ENCODE data around the gene CRTC3. TPM values are rescaled to one million over a fixed set of nuclear protein-coding genes. Genes with fewer than 3 reads are reported as not detected.
A peak's percentile ranks its signal among the peaks of the same experiment; 100 is the strongest.

CRTC3 gene
- total and polyA plus RNA-seq, 2 of the 13 experiments (the other 11 are each of a cell fraction or from before 2014, with no cell fraction given): 8.4 to 11.8 TPM

GRCh38 chr15:90665288-90666134, 135.8 kb downstream of the CRTC3 start (continued):
- peak; percentile 75 for TF ChIP-seq ZNF18 (CRISPR knock-in tag; IDR thresholded peaks at IDR 0.05; ENCODE audit: insufficient replicate concordance)
- TF ChIP-seq ZNF335 (CRISPR knock-in tag; IDR thresholded peaks at IDR 0.05): no peak
- TF ChIP-seq RBAK (CRISPR knock-in tag; IDR thresholded peaks at IDR 0.05): no peak
- no peak for TF ChIP-seq ZNF597 (CRISPR knock-in tag; IDR thresholded peaks at IDR 0.05)
- TF ChIP-seq TFDP1 (CRISPR knock-in tag; IDR thresholded peaks at IDR 0.05; ENCODE audit: borderline replicate concordance): peak; percentile 22; the same call in 1 of the 2 replicates

- ATAC-seq (no peak), FAIRE-seq (no peak), DNase-seq (ENCODE audit: low spot score) (no peak)
- peaks cover 31% of the 10 kb centered on the region for H3K4me1 ChIP-seq (ENCODE audit: insufficient read depth, low read length)
- H3K27ac ChIP-seq (ENCODE audit: extremely low read length, insufficient read depth, low read length): no peak overlapping the region
- ChIA-PET CTCF (ENCODE audit: low intra/inter-chr PET ratio, low total read pairs) (no interaction called here), POLR2A (interaction anchor here (1.3 to 1.4 kb wide), 2 partner anchors 51 to 217 kb away, joined by 3 to 4 read pairs; partner anchors contain the start of gene BLM)
- H2AFZ ChIP-seq (ENCODE audit: low read length): no peak overlapping the region
- no peaks in the 10 kb centered on the region for H3K9me3 ChIP-seq (ENCODE audit: low read length)
- BruUV-seq (replicated peaks): TSS peak; percentile 81
- peak overlapping the region; percentile 78 to 87 (median 79); a peak in 5 of 6 replicates for H3K4me3 ChIP-seq (replicated peaks in 1 of 3; ENCODE audit: insufficient read depth in 1 of 3, low read depth in 2 of 3, low read length in 3 of 3)
- intact Hi-C loops (cut with micrococcal nuclease; ENCODE audit: unreplicated experiment): no loop called here
- in situ Hi-C loops (cut with HindIII; ENCODE audit: extremely low pct_ligation_motif_present, low pct_unique_long_range_greater_than_20kb): no loop called here
- no peaks in the 10 kb centered on the region for H4K20me1 ChIP-seq (ENCODE audit: insufficient read depth, low read length)
- no peaks in the 10 kb centered on the region for H3K36me3 ChIP-seq (replicated peaks in 1 of 2; ENCODE audit: control insufficient read depth in 1 of 2, insufficient read depth in 2 of 2, low read length in 2 of 2)
- no peaks in the 10 kb centered on the region for H3K79me2 ChIP-seq (ENCODE audit: insufficient read depth, low read length)
- peak overlapping the region; percentile 77 for H3K4me2 ChIP-seq (ENCODE audit: low read depth, low read length)
- H3K9ac ChIP-seq (ENCODE audit: insufficient read depth, low read depth, low read length): peak overlapping the region; percentile 79; the same call in 1 of the 2 replicates
- WGBS (ENCODE audit: low lambda C conversion rate): 85% methylated on average over 14 of the region's 14 CpGs
- no peaks in the 10 kb centered on the region for H3K27me3 ChIP-seq (ENCODE audit: control insufficient read depth in 1 of 2, insufficient read depth in 2 of 2, low read length in 2 of 2)
- TF ChIP-seq ZNF121 (CRISPR knock-in tag; IDR thresholded peaks at IDR 0.05) (peak; percentile 43; the same call in 1 of the 2 replicates), MXI1 (IDR thresholded peaks at IDR 0.05; ENCODE audit: borderline replicate concordance, low read depth, low read length) (no peak), GTF2F1 (IDR thresholded peaks at IDR 0.05; ENCODE audit: low read length) (no peak), GMEB1 (CRISPR knock-in tag; IDR thresholded peaks at IDR 0.05; ENCODE audit: borderline replicate concordance) (no peak), TP53 (CRISPR knock-in tag; conservative IDR thresholded peaks at IDR 0.05) (no peak)
Observed at GRCh38 chr15:90666135-90666909, 136.6 kb downstream of the CRTC3 start.
